HepG2 (cell line): ENCODE measurements around the gene SEMA5B. TPM values are rescaled to one million over a fixed set of nuclear protein-coding genes. Genes with fewer than 3 reads are reported as not detected.

Experiments used
- ASH2L ChIP-seq: fragments of 300-600, 200-600 bp; sonication (generic); IDR thresholded peaks from 2 replicates; pipeline ENCODE4 v1.7.0; 2017; ENCODE audit warnings: low read depth, mild to moderate bottlenecking, moderate library complexity, mixed read lengths, low read length; ENCODE audit not compliant: insufficient read length
- CREB1 ChIP-seq, 2 experiments: fragments of 450-650 bp in 1 of 2; IDR thresholded peaks; 2 replicates each; pipeline ENCODE4 v1.6.1; 2016 to 2017; ENCODE audit warnings: control low read depth in 1 of 2, mild to moderate bottlenecking in 1 of 2, missing compliant biosample characterization in 1 of 2, missing genetic modification characterization in 1 of 2
- FOXP4 ChIP-seq: sonication (generic); formaldehyde crosslinking; IDR thresholded peaks from 2 replicates; pipeline ENCODE4 v1.4.0; 2020; ENCODE audit warnings: missing genetic modification reagents
- HIVEP1 ChIP-seq: sonication (generic); formaldehyde crosslinking; IDR thresholded peaks from 2 replicates; pipeline ENCODE4 v1.4.0; 2020; ENCODE audit warnings: mild to moderate bottlenecking, missing genetic modification reagents
- HOXA3 ChIP-seq: sonication (generic); formaldehyde crosslinking; IDR thresholded peaks from 2 replicates; pipeline ENCODE4 v1.5.0; 2020; ENCODE audit warnings: missing genetic modification reagents
- KLF11 ChIP-seq: IDR thresholded peaks from 2 replicates; pipeline ENCODE4 v1.6.1; 2016; ENCODE audit warnings: missing compliant biosample characterization
- MAZ ChIP-seq, 2 experiments: sonication (generic) in 1 of 2; formaldehyde crosslinking in 1 of 2; IDR thresholded peaks; 2 replicates each; pipeline versions ENCODE4 v1.5.0 to v1.6.1; 2012 to 2020; ENCODE audit warnings: low read depth in 2 of 2, mild to moderate bottlenecking in 2 of 2, borderline replicate concordance in 1 of 2, improper control_type of control experiment in 1 of 2, low read length in 1 of 2, missing genetic modification reagents in 1 of 2, moderate library complexity in 1 of 2
- MIXL1 ChIP-seq: IDR thresholded peaks from 2 replicates; pipeline ENCODE4 v1.6.1; 2016
- NR0B2 ChIP-seq: sonication (generic); formaldehyde crosslinking; IDR thresholded peaks from 2 replicates; pipeline ENCODE4 v1.4.0; 2020; ENCODE audit warnings: mild to moderate bottlenecking, missing genetic modification reagents
- RBM22 ChIP-seq: fragments of 200-400 bp; formaldehyde crosslinking; optimal IDR thresholded peaks from 2 replicates; pipeline ENCODE3; 2017; ENCODE audit warnings: mild to moderate bottlenecking, low read length, moderate library complexity
- SIN3A ChIP-seq: IDR thresholded peaks from 2 replicates; pipeline ENCODE4 v1.6.1; 2011; ENCODE audit warnings: low read depth, mild to moderate bottlenecking, control low read depth, low read length, borderline replicate concordance
- SMAD3 ChIP-seq: sonication (generic); formaldehyde crosslinking; IDR thresholded peaks from 2 replicates; pipeline ENCODE4 v1.4.0; 2020; ENCODE audit warnings: missing genetic modification reagents
- SP5 ChIP-seq: IDR thresholded peaks from 2 replicates; pipeline ENCODE4 v1.6.1; 2016; ENCODE audit warnings: low read depth, borderline replicate concordance
- TAF1 ChIP-seq: sonication (generic); formaldehyde crosslinking; IDR thresholded peaks from 2 replicates; pipeline ENCODE4 v1.4.0; 2020; ENCODE audit warnings: missing genetic modification reagents
- ZBTB39 ChIP-seq: sonication (generic); formaldehyde crosslinking; IDR thresholded peaks from 2 replicates; pipeline ENCODE4 v1.5.0; 2020; ENCODE audit warnings: missing genetic modification reagents
- ZNF136 ChIP-seq: sonication (generic); formaldehyde crosslinking; IDR thresholded peaks from 2 replicates; pipeline ENCODE4 v1.8.1; 2022; ENCODE audit warnings: low read depth, mild to moderate bottlenecking, moderate library complexity, missing genetic modification reagents
- ZNF143 ChIP-seq: sonication (generic); formaldehyde crosslinking; IDR thresholded peaks from 2 replicates; pipeline ENCODE4 v1.4.0; 2020; ENCODE audit warnings: missing genetic modification reagents
- ZNF350 ChIP-seq: sonication (generic); formaldehyde crosslinking; IDR thresholded peaks from 2 replicates; pipeline ENCODE4 v1.4.0; 2020; ENCODE audit warnings: mild to moderate bottlenecking, low read depth, missing genetic modification reagents, borderline replicate concordance
- ZNF354B ChIP-seq: sonication (generic); formaldehyde crosslinking; IDR thresholded peaks from 2 replicates; pipeline ENCODE4 v1.8.0; 2022; ENCODE audit warnings: mild to moderate bottlenecking, missing genetic modification reagents
- ZNF432 ChIP-seq: sonication (generic); formaldehyde crosslinking; IDR thresholded peaks from 2 replicates; pipeline ENCODE4 v1.5.0; 2020; ENCODE audit warnings: missing genetic modification reagents, mild to moderate bottlenecking, borderline replicate concordance
- ZNF503 ChIP-seq: sonication (generic); formaldehyde crosslinking; IDR thresholded peaks from 2 replicates; pipeline ENCODE4 v1.4.0; 2020; ENCODE audit warnings: missing genetic modification reagents
- ZNF607 ChIP-seq: sonication (generic); formaldehyde crosslinking; IDR thresholded peaks from 2 replicates; pipeline ENCODE4 v1.5.1; 2020; ENCODE audit warnings: missing genetic modification reagents, mild to moderate bottlenecking, borderline replicate concordance
- polyA plus RNA-seq, 8 experiments: library from polyadenylated mRNA; depleted of rRNA in 3 of 8; stranded (reverse) in 7 of 8; unstranded in 1 of 8; fragments of >200 nt; fragmentation: Illumina TruSeq in 4 of 8; extraction: Trizol in 4 of 8; gene quantifications; 2 replicates each; pipeline versions ENCODE4 v1.2.1 to v1.2.3, GENCODE V29; 2011 to 2016; ENCODE audit warnings: low read depth in 4 of 8, missing spikeins in 1 of 8, mixed read lengths in 1 of 8; ENCODE audit not compliant: insufficient read depth in 1 of 8
- total RNA-seq, 5 experiments: library from RNA; depleted of rRNA; stranded (reverse); fragments of >200 nt; fragmentation: Illumina TruSeq; extraction: Trizol; gene quantifications; 2 replicates each; pipeline ENCODE4 v1.2.3, GENCODE V29; 2016; ENCODE audit warnings: low read depth in 1 of 5

Gene SEMA5B
- total and polyA plus RNA-seq, 2 of the 13 experiments (the other 11 are each of a cell fraction or from before 2014, with no cell fraction given): not detected

GRCh38 chr3:123067689-123068600 is 40.4 kb upstream of the SEMA5B start (continued):
- TF ChIP-seq CREB1 (IDR thresholded peaks at IDR 0.05) (no peak), CREB1 (CRISPR knock-in tag; IDR thresholded peaks at IDR 0.05) (peak; percentile 40; the same call in 1 of the 2 replicates), ZNF354B (CRISPR knock-in tag) (no peak), MIXL1 (CRISPR knock-in tag) (0 out of 2 replicates have a peak, but pooled peaks have one; percentile 12), ZNF607 (CRISPR knock-in tag) (no peak), HOXA3 (0 out of 2 replicates have a peak, but pooled peaks have one; percentile 7), SIN3A (0 out of 2 replicates have a peak, but pooled peaks have one; percentile 60), ZNF503 (CRISPR knock-in tag) (no peak), MAZ (IDR thresholded peaks at IDR 0.05; ENCODE audit: borderline replicate concordance, low read depth, low read length) (0 out of 2 replicates have a peak, but pooled peaks have one; percentile 4), MAZ (CRISPR knock-in tag; IDR thresholded peaks at IDR 0.05; ENCODE audit: low read depth) (no peak), TAF1 (CRISPR knock-in tag) (peak; percentile 62; the same call in 1 of the 2 replicates), ASH2L (no peak), HIVEP1 (CRISPR knock-in tag) (no peak), ZNF143 (0 out of 2 replicates have a peak, but pooled peaks have one; percentile 44), ZNF136 (no peak), SMAD3 (peak; percentile 23; the same call in 1 of the 2 replicates), ZNF432 (CRISPR knock-in tag) (no peak), RBM22 (no peak), FOXP4 (CRISPR knock-in tag) (no peak), ZBTB39 (CRISPR knock-in tag) (no peak), SP5 (CRISPR knock-in tag) (no peak; the same call in 1 of the 2 replicates), ZNF350 (CRISPR knock-in tag) (0 out of 2 replicates have a peak, but pooled peaks have one; percentile 14), NR0B2 (no peak), KLF11 (CRISPR knock-in tag) (no peak)
